Fibroblast of skin of back (primary cell): ENCODE data around the gene RBFOX2.
"Not testable (repeated sequence)": the region's sequence is repeated elsewhere in the genome, so short reads cannot be mapped to it uniquely, and the experiment has no call there.

Experiments used
- DNase-seq: peaks from one replicate; pipeline ENCODE4 v3.0.0-alpha.2; 2013

The RBFOX2 gene

DNA sequence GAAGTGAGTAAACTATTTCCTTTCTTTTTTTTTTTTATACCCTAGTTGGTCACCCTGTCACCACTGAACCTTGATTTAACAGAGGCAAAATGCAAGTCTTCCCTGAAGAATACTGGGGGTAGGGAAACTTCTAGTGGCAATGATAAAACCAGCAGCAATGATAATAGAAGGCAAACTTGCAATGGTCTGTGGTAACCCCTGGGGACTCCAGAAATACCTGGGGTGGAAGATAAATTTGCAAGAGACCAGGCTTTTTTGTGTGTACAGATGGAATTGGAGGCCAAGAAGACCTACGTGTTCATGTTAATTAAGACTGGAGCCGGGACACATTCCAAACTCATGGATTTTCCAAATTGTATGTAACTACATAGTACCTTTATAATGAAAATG lies 299.3 kb downstream of the RBFOX2 start:
- DNase-seq: no peak

DNA sequence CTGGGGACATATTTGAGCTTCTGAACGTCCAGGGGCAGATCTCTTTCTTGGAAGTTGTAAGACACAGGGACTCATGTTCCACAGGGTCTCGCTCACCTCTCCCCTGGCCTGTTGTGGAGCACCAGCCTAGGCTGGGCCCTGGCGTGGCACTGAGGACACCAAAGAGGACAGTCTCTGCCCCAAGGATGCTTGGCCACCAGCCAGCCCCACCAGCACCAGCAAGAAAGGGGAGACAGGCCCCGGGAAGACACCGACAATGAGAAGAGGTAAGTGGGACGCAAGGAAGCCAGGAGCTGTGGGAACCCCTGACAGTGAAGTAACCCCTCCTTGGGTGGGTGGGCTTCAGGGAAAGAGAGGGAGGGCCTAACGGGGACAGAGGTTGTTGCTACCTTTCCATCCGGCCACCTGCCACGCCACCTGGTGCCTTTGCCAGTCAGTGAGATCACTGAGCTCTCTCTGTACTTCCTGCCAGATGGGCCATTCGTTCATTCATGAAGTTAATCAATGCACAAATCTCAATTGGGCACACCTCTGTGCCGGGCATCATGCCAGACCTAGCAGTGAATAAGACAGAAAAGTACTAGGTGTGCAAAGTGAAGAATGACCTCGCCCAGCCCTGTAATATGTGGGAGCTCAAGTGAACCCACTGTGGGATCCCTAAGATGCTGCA lies 299.9 kb downstream of the RBFOX2 start:
- no peak for DNase-seq

GRCh38 chr22:35727436-35727835 lies 301.2 kb downstream of the RBFOX2 start:
- no peak for DNase-seq

DNA sequence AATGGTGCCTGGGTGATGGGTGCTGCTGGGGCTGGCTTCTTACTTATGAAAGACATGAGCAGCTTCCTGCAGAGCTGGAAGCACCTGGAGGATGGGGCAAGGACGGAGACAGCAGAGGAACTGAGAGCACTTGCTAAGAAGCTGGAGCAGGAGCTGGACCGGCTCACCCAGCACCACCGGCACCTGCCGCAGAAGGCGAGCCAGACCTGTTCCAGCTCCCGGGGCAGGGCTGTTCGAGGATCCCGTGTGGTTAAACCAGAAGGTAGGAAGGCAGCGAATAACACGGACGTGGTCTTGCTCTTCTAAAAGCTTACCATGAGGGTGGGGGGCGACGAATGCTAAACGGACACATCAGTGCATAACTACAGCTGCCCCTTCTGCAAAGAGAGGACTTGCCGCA lies 301.7 kb downstream of the RBFOX2 start:
- DNase-seq: no peak

- no peak for DNase-seq
Observed at GRCh38 chr22:35726398-35726797, 302.2 kb downstream of the RBFOX2 start.

DNA sequence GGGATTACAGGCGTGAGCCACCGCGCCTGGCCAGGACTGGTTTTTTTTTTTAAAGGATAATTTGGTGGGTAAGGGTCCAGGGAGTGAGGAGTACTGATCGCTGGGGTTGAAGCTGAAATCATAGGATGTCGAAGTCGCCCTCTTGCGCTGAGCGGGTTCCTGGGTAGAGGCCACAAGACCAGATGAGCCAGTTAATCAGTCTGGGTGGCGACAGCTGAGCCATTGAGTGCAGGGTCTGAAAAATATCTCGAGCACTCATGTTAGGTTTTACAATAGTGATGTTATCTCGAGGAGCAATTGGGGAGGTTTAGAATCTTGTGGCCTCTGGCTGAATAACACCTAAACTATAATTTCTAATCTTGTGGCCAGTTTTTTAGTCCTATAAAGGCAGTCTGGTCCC lies 303.1 kb downstream of the RBFOX2 start:
- no peak for DNase-seq

- no peak for DNase-seq
Observed at GRCh38 chr22:35721960-35722359, 306.7 kb downstream of the RBFOX2 start.

GRCh38 chr22:35719212-35719875 lies 309.3 kb downstream of the RBFOX2 start:
- no peak for DNase-seq

GRCh38 chr22:35717572-35717971 lies 311.1 kb downstream of the RBFOX2 start, which contains the start of gene APOL5:
TSS of gene APOL5 (plus strand) at chr22:35717872. CDS start at chr22:35717872, 0 bp downstream.
- DNase-seq: no peak

DNA sequence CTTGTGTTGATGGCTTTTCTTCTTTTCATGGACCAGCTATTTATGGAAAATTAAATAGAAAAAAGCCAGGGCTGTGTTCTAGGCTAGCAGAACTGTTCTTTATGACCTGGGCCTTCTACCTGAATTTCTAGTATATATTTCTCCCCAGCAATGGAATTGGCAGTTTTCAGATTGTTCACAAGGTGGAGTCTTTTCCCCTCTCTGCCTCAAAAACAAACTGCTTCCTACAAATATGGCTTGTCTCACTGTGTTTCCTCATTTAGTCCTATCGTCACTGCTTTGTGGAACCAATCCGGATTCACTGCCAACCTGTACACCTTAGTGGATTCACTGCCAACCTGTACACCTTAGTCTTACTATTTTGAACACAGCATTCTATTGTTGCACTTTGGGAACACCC lies 316.0 kb downstream of the RBFOX2 start:
- no peak for DNase-seq

GRCh38 chr22:35711336-35711735 lies 317.3 kb downstream of the RBFOX2 start:
- no peak for DNase-seq

- DNase-seq: no peak
Observed at GRCh38 chr22:35708917-35709316, 319.7 kb downstream of the RBFOX2 start.

DNA sequence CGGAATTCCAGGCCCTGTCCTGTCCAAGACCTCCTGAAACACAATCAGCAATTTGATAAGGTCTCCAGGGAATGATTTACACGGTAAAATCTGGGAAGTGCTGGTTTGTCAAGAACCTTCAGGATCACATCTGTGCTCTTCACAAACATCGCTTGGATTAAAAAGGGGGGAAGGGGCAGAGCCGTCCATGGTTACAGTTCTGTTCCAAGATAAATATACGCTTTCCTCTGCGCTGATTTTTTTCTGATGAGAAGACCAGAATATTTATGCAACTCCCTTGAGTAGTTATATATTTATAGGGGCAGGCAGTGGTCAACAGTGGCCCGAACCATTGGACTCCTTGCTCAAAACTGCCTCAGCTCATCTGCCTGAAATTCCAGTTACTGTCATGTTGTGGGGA lies 320.2 kb downstream of the RBFOX2 start:
- DNase-seq: peak; percentile 11

GRCh38 chr22:35705141-35705540 lies 323.5 kb downstream of the RBFOX2 start:
- peak; percentile 92 for DNase-seq

DNA sequence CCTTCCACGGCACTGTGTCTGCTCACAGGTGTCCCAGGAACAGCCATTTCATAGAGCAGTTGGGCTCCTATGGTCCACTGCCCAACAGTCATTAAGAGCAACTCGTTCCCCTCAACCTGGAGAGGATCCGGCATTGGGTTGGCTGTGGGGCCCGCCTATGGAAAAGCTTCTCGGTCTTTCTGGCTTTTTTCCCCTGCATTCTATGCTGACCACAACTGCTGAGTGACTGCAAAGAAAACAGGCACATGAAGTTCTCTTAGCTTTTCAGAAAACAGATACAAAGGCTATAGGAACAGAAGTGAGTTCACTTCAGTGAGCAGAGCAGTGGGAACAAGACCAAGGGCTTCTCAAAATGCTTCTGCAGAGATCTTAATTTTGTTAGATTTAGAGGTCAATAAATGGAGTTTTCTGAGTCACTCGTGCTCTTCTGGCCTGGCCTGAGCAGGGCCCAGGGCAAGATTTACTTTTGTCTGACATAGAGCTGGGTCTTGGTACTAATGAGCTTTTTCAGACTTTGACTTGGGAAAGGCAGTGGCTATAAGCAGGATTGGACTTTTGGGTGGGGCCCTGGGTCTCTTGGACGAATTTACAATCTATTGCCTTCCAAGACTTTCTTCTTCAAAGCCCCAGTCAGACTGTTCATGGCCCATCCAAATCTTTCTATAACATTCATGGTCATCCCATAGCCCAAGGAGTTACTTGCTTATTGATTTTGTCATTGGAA lies 324.6 kb downstream of the RBFOX2 start:
- DNase-seq: peak; percentile 13

GRCh38 chr22:35699852-35700251 lies 328.8 kb downstream of the RBFOX2 start:
- not testable (repeated sequence) for DNase-seq

DNA sequence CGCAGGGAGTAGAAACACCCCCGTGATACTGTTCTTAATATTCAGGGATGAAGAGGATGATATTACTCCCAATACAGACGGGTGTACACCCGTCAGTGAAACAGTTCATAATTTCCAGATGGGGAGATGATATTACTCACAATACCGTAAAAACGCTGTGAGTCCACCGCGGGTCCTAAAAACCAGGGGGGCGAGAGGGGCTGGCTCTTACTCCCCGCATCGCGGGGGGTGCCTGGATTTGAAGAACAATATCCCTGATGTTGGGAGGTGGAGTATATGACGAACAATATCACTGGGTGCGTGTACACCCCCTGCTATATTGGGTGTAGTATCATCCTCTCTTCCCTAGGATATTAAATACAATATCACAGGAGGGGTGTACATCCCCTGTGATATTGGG lies 331.5 kb downstream of the RBFOX2 start:
- DNase-seq: no peak

DNA sequence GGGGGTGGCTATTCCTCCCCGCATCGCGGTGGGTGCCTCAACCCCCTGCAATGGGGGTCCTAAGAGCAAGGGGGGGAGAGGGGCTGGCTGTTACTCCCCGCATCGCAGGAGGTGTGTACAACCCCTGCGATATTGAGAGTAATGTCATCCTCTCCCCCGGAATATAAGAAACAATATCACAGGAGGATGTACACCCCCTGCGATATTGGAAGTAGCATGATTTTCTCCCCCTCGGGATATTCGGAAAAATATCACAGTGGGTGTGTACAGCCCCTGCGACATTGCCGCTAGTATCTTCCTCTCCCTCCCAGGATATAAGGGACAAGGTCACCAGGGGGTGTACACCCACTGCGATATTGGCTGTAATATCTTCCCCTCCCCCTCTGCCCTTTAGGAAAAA lies 333.4 kb downstream of the RBFOX2 start:
- no peak for DNase-seq

GRCh38 chr22:35690001-35690400 lies 338.6 kb downstream of the RBFOX2 start:
- no peak for DNase-seq

GRCh38 chr22:35688913-35689675 lies 339.5 kb downstream of the RBFOX2 start:
- DNase-seq: peak; percentile 22
